Liver (tissue), 9 donors: ENCODE data around the gene CCDC88C. TPM values are rescaled to one million over a fixed set of nuclear protein-coding genes. Genes with fewer than 3 reads are reported as not detected.

Source experiments
- DNase-seq: peaks from one replicate; pipeline ENCODE4 v3.0.0-alpha.2; 2017; ENCODE audit warnings: low spot score
- H3K27ac ChIP-seq, 2 donors: one replicate each; pipeline ENCODE4 v1.7.0; 2013; ENCODE audit warnings: inconsistent platforms in 2 of 2, low read length in 2 of 2, control low read depth in 1 of 2, low read depth in 1 of 2, mild to moderate bottlenecking in 1 of 2
- H3K27me3 ChIP-seq, 4 donors: one replicate each; pipeline versions ENCODE4 v1.6.1 to v1.7.0; 2013; ENCODE audit warnings: low read length in 3 of 4, inconsistent platforms in 1 of 4, mild to moderate bottlenecking in 1 of 4, moderate library complexity in 1 of 4; ENCODE audit not compliant: control insufficient read depth in 4 of 4, insufficient read depth in 4 of 4
- H3K36me3 ChIP-seq, 4 donors: one replicate each; pipeline versions ENCODE4 v1.6.1 to v1.7.0; 2013; ENCODE audit warnings: low read length in 3 of 4, mild to moderate bottlenecking in 3 of 4, low read depth in 1 of 4, moderate library complexity in 1 of 4; ENCODE audit not compliant: control insufficient read depth in 4 of 4, insufficient read depth in 3 of 4
- H3K4me1 ChIP-seq, 4 donors: one replicate each; pipeline versions ENCODE4 v1.6.1 to v1.7.0; 2013; ENCODE audit warnings: low read length in 3 of 4, mild to moderate bottlenecking in 3 of 4, moderate library complexity in 1 of 4; ENCODE audit not compliant: control insufficient read depth in 4 of 4, insufficient read depth in 4 of 4
- H3K4me3 ChIP-seq, 3 donors: one replicate each; pipeline versions ENCODE4 v1.6.1 to v1.7.0; 2013; ENCODE audit warnings: low read length in 3 of 3, control low read depth in 1 of 3, low read depth in 1 of 3, mild to moderate bottlenecking in 1 of 3
- H3K9ac ChIP-seq, 2 donors: one replicate each; pipeline ENCODE4 v1.7.0; 2013; ENCODE audit warnings: low read length in 2 of 2, mild to moderate bottlenecking in 2 of 2, moderate library complexity in 2 of 2, control low read depth in 1 of 2, low read depth in 1 of 2
- H3K9me3 ChIP-seq, 4 donors: one replicate each; pipeline versions ENCODE4 v1.6.1 to v1.7.0; 2013; ENCODE audit warnings: low read length in 3 of 4; ENCODE audit not compliant: control insufficient read depth in 4 of 4
- FOXA2 ChIP-seq: IDR thresholded peaks from 2 replicates; pipeline ENCODE4 v1.6.1; 2016; ENCODE audit warnings: antibody characterized with exemption
- HNF4A ChIP-seq, 2 donors: conservative IDR thresholded peaks; 2 replicates each; pipeline ENCODE4 v1.6.1; 2016; ENCODE audit warnings: antibody characterized with exemption in 2 of 2, mild to moderate bottlenecking in 2 of 2
- HNF4G ChIP-seq: IDR thresholded peaks from 2 replicates; pipeline ENCODE4 v1.6.1; 2016; ENCODE audit warnings: antibody characterized with exemption
- JUND ChIP-seq, 2 donors: IDR thresholded peaks; 2 replicates each; pipeline ENCODE4 v1.6.1; 2016; ENCODE audit warnings: antibody characterized with exemption in 2 of 2
- MAX ChIP-seq: IDR thresholded peaks from 2 replicates; pipeline ENCODE4 v1.6.1; 2016; ENCODE audit warnings: antibody characterized with exemption
- NR2F2 ChIP-seq: IDR thresholded peaks from 2 replicates; pipeline ENCODE4 v1.6.1; 2016; ENCODE audit warnings: antibody characterized with exemption
- RAD21 ChIP-seq, 2 donors: IDR thresholded peaks; 2 replicates each; pipeline ENCODE4 v1.6.1; 2016; ENCODE audit warnings: antibody characterized with exemption in 2 of 2, mild to moderate bottlenecking in 2 of 2
- RXRA ChIP-seq, 2 donors: IDR thresholded peaks; 2 replicates each; pipeline ENCODE4 v1.6.1; 2017 to 2018; ENCODE audit warnings: antibody characterized with exemption in 2 of 2, mild to moderate bottlenecking in 1 of 2
- SP1 ChIP-seq: IDR thresholded peaks from 2 replicates; pipeline ENCODE4 v1.6.1; 2018; ENCODE audit warnings: antibody characterized with exemption, mild to moderate bottlenecking
- ZBTB33 ChIP-seq: IDR thresholded peaks from 2 replicates; pipeline ENCODE4 v1.6.1; 2016; ENCODE audit warnings: antibody characterized with exemption
- WGBS: extraction: QIAGEN DNeasy Blood & Tissue Kit; methylation state at CpG from one replicate; pipeline ENCODE4 v1.1.7; 2013; 5-methylcytosine and 5-hydroxymethylcytosine counted together
- polyA plus RNA-seq, 2 donors: library from polyadenylated mRNA; stranded (reverse) in 1 of 2; unstranded in 1 of 2; fragments of 200-250 nt in 1 of 2; fragments of >200 nt in 1 of 2; fragmentation: Nextera tagmentation in 1 of 2; extraction: Ambion mirVana in 1 of 2; gene quantifications; one replicate each; pipeline versions ENCODE4 v1.2.1 to v1.2.3, GENCODE V29; 2013 to 2015
- total RNA-seq, 2 donors: library from RNA; depleted of rRNA; stranded (reverse); fragments of >200 nt; gene quantifications; one replicate each; pipeline ENCODE4 v1.2.3, GENCODE V29; 2014
- donor health status: healthy.
- donor health status: healthy.
- donor health status: healthy.
- donor health status: healthy.
- donor health status: healthy.

Gene CCDC88C
- total and polyA plus RNA-seq, 4 donors: 1.3 to 10.8 (median 4.0) TPM

GRCh38 chr14:91242635-91243034 lies 175.0 kb downstream of the CCDC88C start (continued):
- TF ChIP-seq ZBTB33: no peak
- no peak for TF ChIP-seq FOXA2

GRCh38 chr14:91241863-91242262 lies 175.8 kb downstream of the CCDC88C start:
- peak overlapping the region in 1 of 2 donors; percentile 22 for H3K9ac ChIP-seq
- TF ChIP-seq RXRA (IDR thresholded peaks at IDR 0.05): no peak
- no peaks in the 10 kb centered on the region for H3K27me3 ChIP-seq
- 62% methylated on average over 7 of the region's 7 CpGs for WGBS
- no peaks in the 10 kb centered on the region for H3K4me1 ChIP-seq
- no peaks in the 10 kb centered on the region for H3K9me3 ChIP-seq
- H3K27ac ChIP-seq: no peak overlapping the region
- no peak for DNase-seq
- no peak overlapping the region for H3K4me3 ChIP-seq
- no peaks in the 10 kb centered on the region for H3K36me3 ChIP-seq

GRCh38 chr14:91238661-91239060 lies 179.0 kb downstream of the CCDC88C start:
- Histone ChIP-seq H3K27ac (no peak overlapping the region), H3K27me3 (no peaks in the 10 kb centered on the region), H3K4me3 (no peak overlapping the region), H3K4me1 (no peaks in the 10 kb centered on the region), H3K36me3 (no peaks in the 10 kb centered on the region), H3K9ac (no peak overlapping the region), H3K9me3 (no peaks in the 10 kb centered on the region)
- TF ChIP-seq JUND (IDR thresholded peaks at IDR 0.05) (no peak), RXRA (IDR thresholded peaks at IDR 0.05) (no peak), MAX (no peak)
- DNase-seq: no peak
- 83% methylated on average over 8 of the region's 8 CpGs for WGBS

GRCh38 chr14:91238085-91238484 lies 179.5 kb downstream of the CCDC88C start:
- Histone ChIP-seq H3K4me3 (no peak overlapping the region), H3K9ac (no peak overlapping the region), H3K27ac (no peak overlapping the region), H3K36me3 (no peaks in the 10 kb centered on the region), H3K4me1 (no peaks in the 10 kb centered on the region), H3K9me3 (no peaks in the 10 kb centered on the region), H3K27me3 (no peaks in the 10 kb centered on the region)
- TF ChIP-seq NR2F2: no peak
- TF ChIP-seq HNF4A (conservative IDR thresholded peaks at IDR 0.05): no peak
- no peak for TF ChIP-seq RAD21 (IDR thresholded peaks at IDR 0.05)
- TF ChIP-seq SP1: no peak
- TF ChIP-seq FOXA2: no peak
- no peak for TF ChIP-seq HNF4G
- no peak for TF ChIP-seq RXRA (IDR thresholded peaks at IDR 0.05)
- no peak for TF ChIP-seq ZBTB33
- 74% methylated on average over 4 of the region's 4 CpGs for WGBS
- no peak for DNase-seq
